HL-60 (cell line): ENCODE results near the gene DAGLA.

Source experiments
- CTCF ChIP-seq: IDR thresholded peaks from one replicate; pipeline ENCODE4 v1.5.1; 2011; ENCODE audit warnings: low read length, control low read depth, inconsistent platforms; ENCODE audit not compliant: insufficient read depth
- REST ChIP-seq: IDR thresholded peaks from 2 replicates; pipeline ENCODE4 v1.6.1; 2012; ENCODE audit warnings: low read depth; ENCODE audit not compliant: insufficient replicate concordance

DNA sequence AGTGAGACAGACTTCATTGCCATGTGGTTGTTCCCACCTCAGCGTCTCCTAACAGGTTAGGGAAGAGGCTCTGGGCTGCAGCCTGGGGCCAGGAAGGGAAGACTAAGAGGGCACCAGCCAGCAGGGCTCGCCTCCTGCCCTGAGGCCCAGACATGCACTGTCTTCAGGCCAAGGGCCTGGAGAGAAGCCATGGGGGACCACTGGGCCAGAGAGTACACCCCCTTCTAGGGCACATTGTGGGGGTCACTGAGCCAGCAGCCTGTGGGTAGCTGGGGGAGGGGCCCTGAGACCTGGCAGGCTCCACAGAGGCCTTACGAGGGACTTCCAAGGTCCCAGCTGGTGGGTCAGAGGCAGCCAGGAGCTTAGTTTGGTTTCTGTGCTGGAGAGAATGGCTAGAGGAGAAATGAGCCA, 47.2 kb downstream of the DAGLA start:
- TF ChIP-seq CTCF (no peak), REST (no peak)
